Measurements from ENCODE around the gene RAB11FIP3. TPM values are rescaled to one million over a fixed set of nuclear protein-coding genes. Genes with fewer than 3 reads are reported as not detected.

Gene RAB11FIP3
- total RNA-seq, 1 donor from 2014 or later = 81.5 TPM

GRCh38 chr16:513950-514349 lies 88.5 kb downstream of the RAB11FIP3 start:
- TF ChIP-seq CTCF (IDR thresholded peaks at IDR 0.05; ENCODE audit: unreplicated experiment) = no peak
- peaks cover 6% of the 10 kb centered on the region for H3K4me1 Mint-ChIP-seq (ENCODE audit: unreplicated experiment)
- H3K9me3 Mint-ChIP-seq (ENCODE audit: unreplicated experiment) = no peaks in the 10 kb centered on the region
- no peak for DNase-seq (ENCODE audit: low spot score)
- no peak overlapping the region for H3K27ac Mint-ChIP-seq (ENCODE audit: unreplicated experiment)
- H3K4me3 Mint-ChIP-seq (ENCODE audit: unreplicated experiment) = no peak overlapping the region
- H3K27me3 Mint-ChIP-seq (ENCODE audit: unreplicated experiment) = peaks cover 3% of the 10 kb centered on the region
- H3K36me3 Mint-ChIP-seq (ENCODE audit: low read depth, unreplicated experiment) = peaks cover 39% of the 10 kb centered on the region

- Mint-ChIP-seq H3K4me1 (ENCODE audit: unreplicated experiment) (no peaks in the 10 kb centered on the region), H3K36me3 (ENCODE audit: low read depth, unreplicated experiment) (peaks cover 37% of the 10 kb centered on the region), H3K9me3 (ENCODE audit: unreplicated experiment) (no peaks in the 10 kb centered on the region), H3K4me3 (ENCODE audit: unreplicated experiment) (no peak overlapping the region), H3K27ac (ENCODE audit: unreplicated experiment) (peak overlapping the region; percentile 43), H3K27me3 (ENCODE audit: unreplicated experiment) (peaks cover 5% of the 10 kb centered on the region)
- DNase-seq (ENCODE audit: low spot score) = no peak
- no peak for TF ChIP-seq CTCF (IDR thresholded peaks at IDR 0.05; ENCODE audit: unreplicated experiment)
These were observed 89.9 kb downstream of the RAB11FIP3 start for GRCh38 chr16:515175-515938.

GRCh38 chr16:515939-516226 lies 90.4 kb downstream of the RAB11FIP3 start:
- H3K4me1 Mint-ChIP-seq (ENCODE audit: unreplicated experiment) = no peaks in the 10 kb centered on the region
- H3K4me3 Mint-ChIP-seq (ENCODE audit: unreplicated experiment) = no peak overlapping the region
- no peak for TF ChIP-seq CTCF (IDR thresholded peaks at IDR 0.05; ENCODE audit: unreplicated experiment)
- H3K9me3 Mint-ChIP-seq (ENCODE audit: unreplicated experiment) = no peaks in the 10 kb centered on the region
- H3K27me3 Mint-ChIP-seq (ENCODE audit: unreplicated experiment) = peaks cover 5% of the 10 kb centered on the region
- H3K36me3 Mint-ChIP-seq (ENCODE audit: low read depth, unreplicated experiment) = peaks cover 34% of the 10 kb centered on the region
- H3K27ac Mint-ChIP-seq (ENCODE audit: unreplicated experiment) = no peak overlapping the region
- no peak for DNase-seq (ENCODE audit: low spot score)

GRCh38 chr16:516301-516700 lies 90.9 kb downstream of the RAB11FIP3 start:
- TF ChIP-seq CTCF (IDR thresholded peaks at IDR 0.05; ENCODE audit: unreplicated experiment) = no peak
- Mint-ChIP-seq H3K4me1 (ENCODE audit: unreplicated experiment) (no peaks in the 10 kb centered on the region), H3K4me3 (ENCODE audit: unreplicated experiment) (no peak overlapping the region), H3K27ac (ENCODE audit: unreplicated experiment) (no peak overlapping the region), H3K36me3 (ENCODE audit: low read depth, unreplicated experiment) (peaks cover 34% of the 10 kb centered on the region), H3K27me3 (ENCODE audit: unreplicated experiment) (peaks cover 5% of the 10 kb centered on the region), H3K9me3 (ENCODE audit: unreplicated experiment) (no peaks in the 10 kb centered on the region)
- no peak for DNase-seq (ENCODE audit: low spot score)

- Mint-ChIP-seq H3K36me3 (ENCODE audit: low read depth, unreplicated experiment) (peaks cover 25% of the 10 kb centered on the region), H3K4me3 (ENCODE audit: unreplicated experiment) (no peak overlapping the region), H3K9me3 (ENCODE audit: unreplicated experiment) (no peaks in the 10 kb centered on the region), H3K4me1 (ENCODE audit: unreplicated experiment) (no peaks in the 10 kb centered on the region), H3K27ac (ENCODE audit: unreplicated experiment) (no peak overlapping the region), H3K27me3 (ENCODE audit: unreplicated experiment) (peaks cover 12% of the 10 kb centered on the region)
- no peak for DNase-seq (ENCODE audit: low spot score)
- TF ChIP-seq CTCF (IDR thresholded peaks at IDR 0.05; ENCODE audit: unreplicated experiment) = no peak
These were observed 93.4 kb downstream of the RAB11FIP3 start for GRCh38 chr16:518858-519257.

Data from endothelial cell (in vitro differentiated cells).